Measurements from ENCODE around the gene ANKRD22.
"Not testable (repeated sequence)": the region's sequence is repeated elsewhere in the genome, so short reads cannot be mapped to it uniquely, and the experiment has no call there.

The ANKRD22 gene

GRCh38 chr10:88877298-88877697 is 25.7 kb upstream of the ANKRD22 start:
- DNase-seq (ENCODE audit: low spot score), result no peak

DNA sequence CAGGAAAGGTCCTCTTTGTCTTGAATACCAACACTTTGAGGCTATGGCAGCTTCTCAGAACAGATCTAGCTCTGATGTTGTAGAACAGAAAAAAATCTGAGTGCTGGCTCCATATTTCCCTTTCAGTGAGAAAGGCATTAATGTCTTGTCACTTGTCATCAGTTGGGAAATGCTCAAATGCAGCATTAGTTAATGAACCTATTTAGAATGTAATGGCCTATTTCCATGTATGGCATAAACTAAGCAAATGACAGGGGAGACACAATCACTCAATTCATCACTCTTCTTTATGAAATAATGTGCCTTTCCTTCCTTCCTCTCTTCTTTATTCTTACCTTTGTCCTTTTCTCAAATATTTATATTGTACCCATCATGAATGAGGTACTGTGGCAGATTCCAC is 23.4 kb upstream of the ANKRD22 start:
- no peak for DNase-seq (ENCODE audit: low spot score)

GRCh38 chr10:88874281-88874680 is 22.6 kb upstream of the ANKRD22 start:
- no peak for DNase-seq (ENCODE audit: low spot score)

DNA sequence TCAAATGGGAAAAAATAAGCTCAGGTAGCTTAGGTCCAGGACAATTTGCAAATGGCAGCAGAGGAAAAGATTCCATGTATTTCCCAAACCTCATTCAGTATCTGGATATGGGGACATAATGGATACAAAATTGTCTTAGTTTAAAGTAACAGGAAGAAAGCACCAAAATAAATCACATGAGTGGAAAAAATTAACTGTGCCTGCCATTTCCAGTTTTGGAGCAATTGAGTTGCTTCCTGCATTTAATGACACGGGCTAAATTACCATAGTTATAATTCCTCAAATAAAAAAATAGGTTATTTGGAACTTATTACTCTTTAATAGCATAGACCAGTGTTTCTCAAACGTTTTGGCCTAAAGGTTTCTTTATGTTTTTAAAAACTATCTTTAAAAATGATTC is 22.1 kb upstream of the ANKRD22 start:
- no peak for DNase-seq (ENCODE audit: low spot score)

- no peak for DNase-seq (ENCODE audit: low spot score)
These were observed 18.4 kb upstream of the ANKRD22 start for GRCh38 chr10:88870089-88870488.

DNA sequence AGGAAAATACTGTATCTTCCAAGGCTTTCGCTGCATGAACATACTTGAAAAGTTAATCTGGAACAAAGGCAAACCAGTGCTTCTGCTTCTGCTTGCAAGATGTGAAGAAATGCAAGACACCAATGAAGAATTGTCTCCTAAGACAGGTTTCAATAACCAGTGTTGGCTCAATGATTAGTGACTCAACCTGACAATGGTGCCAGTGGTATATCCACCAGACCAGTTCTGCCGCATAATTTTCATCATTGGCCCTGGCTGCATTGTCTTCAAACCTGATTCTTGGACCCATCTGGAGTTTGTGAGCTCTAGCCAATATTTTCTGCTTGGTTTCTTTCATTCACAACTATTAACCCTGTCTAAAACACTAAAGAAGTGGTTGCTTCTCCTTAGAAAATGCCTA is 14.8 kb upstream of the ANKRD22 start:
- DNase-seq (ENCODE audit: low spot score), result no peak

- no peak for DNase-seq (ENCODE audit: low spot score)
These were observed 13.7 kb upstream of the ANKRD22 start for GRCh38 chr10:88865281-88865876.

DNA sequence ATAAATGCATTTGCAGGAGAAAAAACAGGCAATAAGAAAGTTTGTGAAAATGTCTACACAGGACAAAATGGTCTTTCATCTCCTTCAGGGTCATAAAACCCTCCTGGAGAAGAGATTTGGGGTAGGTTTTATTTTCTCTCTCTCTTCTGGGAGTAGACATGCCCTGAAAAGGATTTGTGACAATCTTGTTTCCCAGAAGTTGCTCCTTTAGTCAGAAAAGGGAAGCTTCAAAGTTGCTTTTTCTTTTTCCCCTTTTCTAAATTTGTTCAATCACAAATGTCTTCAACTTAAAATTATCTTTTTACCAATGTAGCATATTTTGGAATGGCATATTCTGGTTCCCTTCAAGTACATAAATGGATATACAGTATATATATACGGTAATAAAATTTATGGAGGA is 9.4 kb upstream of the ANKRD22 start:
- no peak for DNase-seq (ENCODE audit: low spot score)

DNA sequence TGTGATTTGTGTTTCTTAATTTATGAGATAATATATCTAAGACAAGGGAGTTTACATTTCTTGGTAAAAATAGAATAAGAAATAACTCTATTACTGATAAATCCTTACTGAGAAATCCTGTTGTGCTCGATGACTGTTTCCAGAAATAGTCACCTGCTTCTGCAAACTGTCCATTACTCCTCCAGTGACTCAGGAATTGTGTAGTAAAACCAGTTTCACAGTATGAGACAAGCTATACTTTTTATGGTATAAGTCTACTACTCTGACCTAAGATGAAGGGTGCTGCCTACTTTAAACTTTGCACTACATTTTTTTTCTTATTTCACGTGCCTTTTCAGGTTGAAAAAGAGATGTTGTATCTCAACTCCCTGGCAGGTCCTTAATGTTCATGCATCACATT is 6.8 kb upstream of the ANKRD22 start:
- no peak for DNase-seq (ENCODE audit: low spot score)

GRCh38 chr10:88857831-88858230 is 6.2 kb upstream of the ANKRD22 start:
- DNase-seq (ENCODE audit: low spot score), result no peak

DNA sequence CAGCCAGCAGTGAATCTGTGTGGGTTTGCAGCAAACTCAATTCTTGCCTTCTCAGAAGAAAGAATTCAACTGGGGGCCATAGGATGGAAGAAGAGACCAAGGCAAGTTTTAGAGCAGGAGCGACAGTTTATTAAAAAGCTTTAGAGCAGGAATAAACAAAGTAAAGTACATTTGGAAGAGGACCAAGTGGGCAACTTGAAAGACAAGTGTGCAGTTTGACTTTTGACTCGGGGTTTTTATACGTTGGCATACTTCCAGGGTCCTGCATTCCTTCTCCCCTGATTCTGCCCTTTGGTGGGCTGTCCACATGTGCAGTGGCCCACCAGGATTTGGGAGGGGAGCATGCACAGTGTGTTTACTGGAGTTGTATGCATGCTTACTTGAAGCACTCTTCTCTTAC is 3.0 kb upstream of the ANKRD22 start:
- DNase-seq (ENCODE audit: low spot score), result no peak

DNA sequence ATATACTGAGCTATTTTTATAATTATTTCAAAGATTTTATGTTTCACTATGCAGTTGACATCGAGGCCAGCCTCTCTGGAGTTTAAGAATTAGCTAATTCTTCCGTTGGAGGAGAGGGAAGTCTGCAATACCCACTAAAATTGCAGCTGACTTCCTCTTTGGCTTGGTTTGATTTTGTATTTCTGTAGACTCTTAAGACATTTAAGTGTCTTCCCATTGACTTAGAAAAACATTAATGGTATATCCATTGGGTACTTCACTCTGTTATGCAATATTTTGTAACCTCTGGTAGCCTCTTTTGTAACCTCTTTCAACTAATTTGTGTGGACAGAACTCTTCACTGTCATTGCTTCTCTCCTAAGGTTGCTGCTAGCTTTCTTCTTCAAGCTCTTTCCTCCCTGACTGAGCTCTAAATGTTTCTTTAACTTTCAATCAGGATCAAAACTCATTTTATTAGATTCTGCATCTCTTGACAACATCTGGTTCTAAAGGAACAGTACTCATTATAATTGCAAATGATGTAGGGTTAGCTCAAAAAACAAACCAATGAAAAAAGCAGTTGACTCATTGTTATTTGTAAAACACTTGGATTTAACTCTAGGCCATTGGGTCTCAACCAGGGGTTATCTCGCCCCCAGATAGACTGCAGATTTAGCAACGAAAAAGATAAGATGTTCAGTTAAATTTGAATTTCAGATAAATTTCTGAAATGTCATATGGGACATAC is 1.7 kb upstream of the ANKRD22 start:
- DNase-seq (ENCODE audit: low spot score), result no peak

- no peak for DNase-seq (ENCODE audit: low spot score)
These were observed 683 bp upstream of the ANKRD22 start for GRCh38 chr10:88852327-88852726.

DNA sequence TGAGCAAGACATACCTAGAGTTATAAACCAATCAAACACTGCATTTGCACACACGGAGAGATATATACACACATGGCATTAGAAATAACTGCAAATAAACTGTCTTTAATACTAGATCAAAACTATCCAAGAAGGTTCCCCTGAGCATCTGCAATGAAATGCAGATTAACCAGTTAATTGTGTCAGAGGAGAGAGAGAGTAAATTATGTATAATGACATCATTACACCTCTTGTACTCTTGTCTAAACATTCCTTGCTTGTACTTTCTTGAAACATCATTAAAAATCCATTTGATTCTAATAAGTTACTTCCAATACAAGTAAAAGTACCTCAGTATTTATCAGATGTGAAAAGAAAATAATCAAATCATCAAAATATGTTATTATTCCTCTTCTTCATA is 932 bp downstream of the ANKRD22 start:
- DNase-seq (ENCODE audit: low spot score), result no peak

- peak; percentile 2 for DNase-seq (ENCODE audit: low spot score)
These were observed 2.4 kb downstream of the ANKRD22 start for GRCh38 chr10:88849234-88849633.

DNA sequence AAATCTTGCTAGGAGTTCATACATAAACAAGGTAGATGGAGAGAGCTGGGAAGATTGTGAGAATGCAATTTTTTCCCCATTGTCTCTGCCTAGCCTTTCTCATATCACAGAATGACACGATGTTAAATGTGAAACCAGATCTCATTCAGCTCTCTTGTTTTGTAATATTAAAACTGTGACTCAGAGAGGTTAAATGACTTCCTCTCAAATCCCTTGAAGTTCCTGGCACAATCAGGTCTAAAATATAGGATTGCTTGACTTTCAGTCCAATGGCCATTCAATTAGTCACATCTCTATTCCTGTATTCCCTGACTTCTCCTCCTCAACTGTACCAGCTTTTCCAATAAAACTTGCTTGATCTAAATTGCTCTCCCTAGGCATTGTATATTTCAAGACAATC is 3.1 kb downstream of the ANKRD22 start:
- DNase-seq (ENCODE audit: low spot score), result peak; percentile 8

GRCh38 chr10:88843171-88843570 is 8.5 kb downstream of the ANKRD22 start:
- no peak for DNase-seq (ENCODE audit: low spot score)

- no peak for DNase-seq (ENCODE audit: low spot score)
These were observed 10.1 kb downstream of the ANKRD22 start for GRCh38 chr10:88841316-88842111.

DNA sequence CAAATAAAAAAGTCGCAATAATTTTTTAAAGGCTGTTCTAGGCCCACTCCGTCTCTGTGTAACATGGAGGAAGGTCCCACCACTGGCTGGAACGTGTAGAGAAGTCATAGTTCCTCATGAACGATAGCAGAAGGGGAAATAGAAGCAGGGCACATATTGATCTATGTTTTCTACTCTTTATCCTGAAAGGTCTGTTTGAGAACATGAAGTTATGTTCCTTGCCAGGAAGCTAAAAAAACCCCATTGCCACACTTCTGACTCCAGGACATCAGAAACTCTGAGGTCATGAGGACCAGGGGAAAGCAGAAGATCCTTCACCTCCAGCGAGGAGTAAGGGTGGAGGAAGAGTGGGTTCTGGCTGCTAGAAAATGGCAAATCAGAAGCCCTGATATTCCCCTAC is 10.8 kb downstream of the ANKRD22 start:
- no peak for DNase-seq (ENCODE audit: low spot score)

DNA sequence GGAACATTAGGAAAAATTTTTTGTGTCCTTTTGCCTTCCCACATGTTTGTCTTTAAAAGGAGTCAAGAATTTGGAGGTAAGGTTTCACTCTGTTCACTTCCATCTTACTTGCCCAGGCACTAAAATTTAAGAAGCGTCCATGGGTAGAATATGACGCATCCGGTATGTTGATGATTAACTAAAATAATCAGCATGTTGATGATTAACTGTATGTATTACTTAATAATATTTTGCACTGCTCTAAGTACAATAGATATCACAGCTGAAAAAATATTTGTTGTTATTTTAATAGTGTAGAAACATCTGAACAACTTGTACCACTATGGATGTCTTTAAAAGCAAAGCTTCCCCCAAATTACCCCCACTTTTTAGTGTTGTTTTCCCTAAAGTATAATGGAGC is 11.5 kb downstream of the ANKRD22 start:
- no peak for DNase-seq (ENCODE audit: low spot score)

DNA sequence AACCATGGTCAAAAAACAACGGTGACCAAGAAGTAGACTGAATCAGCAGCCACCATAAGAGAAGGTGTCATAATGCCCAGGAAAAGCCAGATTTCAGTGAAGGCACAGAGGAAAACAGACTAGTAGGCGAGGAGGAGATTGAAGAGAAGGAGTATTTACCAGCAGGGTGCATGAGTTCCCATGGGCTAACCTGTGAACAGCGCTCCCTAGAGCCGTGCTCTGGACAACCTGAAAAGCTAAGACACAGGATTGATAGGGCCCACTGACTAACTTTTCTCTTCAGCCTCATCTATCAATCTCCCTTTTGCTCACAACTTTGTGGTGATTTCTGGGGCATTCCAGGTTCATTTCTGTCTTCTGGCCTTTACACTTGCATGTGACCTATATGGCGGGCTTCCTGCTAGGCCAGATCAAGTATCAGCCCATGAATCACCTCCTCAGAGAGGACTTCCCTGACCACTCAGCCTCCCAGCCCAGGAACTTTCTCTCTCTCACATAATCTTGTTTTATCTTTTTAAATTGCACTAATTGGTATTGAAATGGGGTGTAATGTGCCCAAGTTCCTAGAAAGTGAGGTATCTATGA is 12.8 kb downstream of the ANKRD22 start:
- DNase-seq (ENCODE audit: low spot score), result no peak

DNA sequence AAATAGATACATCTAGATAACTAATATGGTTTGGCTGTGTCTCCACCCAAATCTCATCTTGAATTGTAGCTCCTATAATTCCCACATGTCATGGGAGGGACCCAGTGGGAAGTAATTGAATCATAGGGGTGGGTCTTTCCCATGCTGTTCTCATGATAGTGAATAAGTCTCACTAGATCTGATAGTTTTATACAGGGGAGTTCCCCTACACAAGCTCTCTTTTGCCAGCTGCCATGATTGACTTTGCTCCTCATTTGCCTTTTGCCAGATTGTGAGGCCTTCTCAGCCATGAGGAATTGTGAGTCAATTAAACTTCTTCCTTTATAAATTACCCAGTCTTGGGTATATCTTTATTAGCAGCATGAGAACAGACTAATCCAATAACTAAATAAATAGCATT is 14.0 kb downstream of the ANKRD22 start:
- not testable (repeated sequence) for DNase-seq (ENCODE audit: low spot score)

GRCh38 chr10:88835910-88836221 is 15.8 kb downstream of the ANKRD22 start:
- DNase-seq (ENCODE audit: low spot score), result no peak
